H1 (cell line): ENCODE data around the gene ZDHHC11B. TPM values are rescaled to one million over a fixed set of nuclear protein-coding genes. Genes with fewer than 3 reads are reported as not detected.

Source experiments
- RFX5 ChIP-seq: IDR thresholded peaks from 2 replicates; pipeline ENCODE4 v1.6.1; 2011; ENCODE audit warnings: low read depth, low read length, improper control_type of control experiment, borderline replicate concordance
- polyA plus RNA-seq, 7 experiments: library from polyadenylated mRNA; depleted of rRNA in 3 of 7; stranded (reverse) in 5 of 7; unstranded in 2 of 7; fragments of >200 nt in 5 of 7; fragments of 200-250 nt in 2 of 7; gene quantifications; 1 replicate in 5 of 7; 2 replicates in 1 of 7; 4 replicates in 1 of 7; pipeline versions ENCODE4 v1.2.1 to v1.2.3, GENCODE V29; 2011 to 2013; ENCODE audit warnings: missing spikeins in 2 of 7, mixed read lengths in 2 of 7
- total RNA-seq: library from RNA; stranded (reverse); fragmentation: NEBNext Ultra II Directional; extraction: Animal tissue kit (Norgen Biotek cat#: 25700); gene quantifications from 2 replicates; pipeline ENCODE4 v1.2.1, GENCODE V29; 2021

Gene ZDHHC11B
- total and polyA plus RNA-seq, 2 of the 8 experiments (the other 6 are each of a cell fraction or from before 2014, with no cell fraction given) = 0.29 to 2.5 TPM

DNA sequence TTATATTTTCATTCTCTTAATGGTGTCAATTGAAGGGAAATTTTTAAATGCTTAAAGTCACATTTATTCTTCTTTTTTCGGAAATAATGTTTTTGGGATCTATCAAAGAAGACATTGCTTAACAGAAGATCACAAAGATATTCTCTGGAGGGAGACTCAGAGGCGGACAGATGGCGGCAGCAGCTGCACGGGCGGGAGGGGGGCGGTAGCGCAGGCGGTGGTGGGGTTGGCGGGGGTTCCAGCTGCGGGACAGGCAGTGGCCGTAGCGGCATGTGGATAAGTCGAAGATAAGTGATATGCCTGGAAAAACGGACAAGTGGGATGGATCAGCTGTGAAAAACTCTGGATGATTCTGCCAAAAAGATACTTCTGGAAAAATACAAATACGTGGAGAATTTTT, 31.6 kb upstream of the ZDHHC11B start (continued):
- TF ChIP-seq RFX5 = no peak
